Measurements from ENCODE around the gene CEP164. TPM values are rescaled to one million over a fixed set of nuclear protein-coding genes. Genes with fewer than 3 reads are reported as not detected.

CEP164 gene
- total RNA-seq, 1 donor from 2014 or later = 28.6 TPM

DNA sequence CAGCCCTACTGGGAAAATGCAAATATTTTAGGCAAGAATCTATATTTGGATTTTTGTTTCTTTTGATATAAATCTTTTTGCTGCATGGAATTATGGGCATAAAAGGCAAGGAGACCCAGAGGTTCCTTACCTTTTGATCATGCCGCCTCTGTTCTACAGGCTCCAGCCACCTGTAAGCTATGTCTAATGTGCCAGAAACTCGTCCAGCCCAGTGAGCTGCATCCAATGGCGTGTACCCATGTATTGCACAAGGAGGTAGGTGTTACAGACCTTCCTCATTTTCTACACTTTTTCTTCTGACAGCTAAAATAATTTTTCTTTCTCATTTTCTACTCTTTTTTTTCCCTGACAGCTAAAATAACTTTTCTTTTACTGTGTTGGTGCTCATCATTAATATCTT, 44.7 kb upstream of the CEP164 start:
- Mint-ChIP-seq H3K36me3 (ENCODE audit: low read depth, unreplicated experiment) (peaks cover 25% of the 10 kb centered on the region), H3K4me1 (ENCODE audit: unreplicated experiment) (peaks cover 4% of the 10 kb centered on the region), H3K27me3 (ENCODE audit: unreplicated experiment) (no peaks in the 10 kb centered on the region), H3K9me3 (ENCODE audit: unreplicated experiment) (no peaks in the 10 kb centered on the region), H3K4me3 (ENCODE audit: unreplicated experiment) (no peak overlapping the region), H3K27ac (ENCODE audit: unreplicated experiment) (no peak overlapping the region)
- TF ChIP-seq, protein P1, sequence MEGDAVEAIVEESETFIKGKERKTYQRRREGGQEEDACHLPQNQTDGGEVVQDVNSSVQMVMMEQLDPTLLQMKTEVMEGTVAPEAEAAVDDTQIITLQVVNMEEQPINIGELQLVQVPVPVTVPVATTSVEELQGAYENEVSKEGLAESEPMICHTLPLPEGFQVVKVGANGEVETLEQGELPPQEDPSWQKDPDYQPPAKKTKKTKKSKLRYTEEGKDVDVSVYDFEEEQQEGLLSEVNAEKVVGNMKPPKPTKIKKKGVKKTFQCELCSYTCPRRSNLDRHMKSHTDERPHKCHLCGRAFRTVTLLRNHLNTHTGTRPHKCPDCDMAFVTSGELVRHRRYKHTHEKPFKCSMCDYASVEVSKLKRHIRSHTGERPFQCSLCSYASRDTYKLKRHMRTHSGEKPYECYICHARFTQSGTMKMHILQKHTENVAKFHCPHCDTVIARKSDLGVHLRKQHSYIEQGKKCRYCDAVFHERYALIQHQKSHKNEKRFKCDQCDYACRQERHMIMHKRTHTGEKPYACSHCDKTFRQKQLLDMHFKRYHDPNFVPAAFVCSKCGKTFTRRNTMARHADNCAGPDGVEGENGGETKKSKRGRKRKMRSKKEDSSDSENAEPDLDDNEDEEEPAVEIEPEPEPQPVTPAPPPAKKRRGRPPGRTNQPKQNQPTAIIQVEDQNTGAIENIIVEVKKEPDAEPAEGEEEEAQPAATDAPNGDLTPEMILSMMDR (IDR thresholded peaks at IDR 0.05; ENCODE audit: unreplicated experiment) = no peak
- DNase-seq (ENCODE audit: low spot score) = no peak

DNA sequence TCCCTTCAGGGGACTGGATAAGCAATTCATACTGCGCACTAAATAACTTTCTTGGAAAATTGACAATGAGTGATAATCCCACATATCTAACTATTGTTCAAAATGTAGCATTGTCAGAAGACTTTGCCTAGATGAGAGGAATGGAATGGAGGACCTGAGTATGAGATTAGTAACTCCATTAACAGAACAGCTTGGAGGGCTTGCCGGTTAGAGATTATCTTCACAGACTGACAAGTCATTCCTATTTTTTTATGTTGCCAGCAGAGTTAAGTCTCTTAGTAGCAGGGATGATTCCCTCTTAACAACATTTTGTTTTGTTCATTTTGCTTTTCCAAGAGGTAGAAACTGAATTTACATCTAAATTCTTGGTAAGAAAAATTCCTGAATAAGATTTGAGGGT, 43.6 kb upstream of the CEP164 start:
- Mint-ChIP-seq H3K4me3 (ENCODE audit: unreplicated experiment) (no peak overlapping the region), H3K27me3 (ENCODE audit: unreplicated experiment) (no peaks in the 10 kb centered on the region), H3K36me3 (ENCODE audit: low read depth, unreplicated experiment) (peaks cover 36% of the 10 kb centered on the region), H3K27ac (ENCODE audit: unreplicated experiment) (no peak overlapping the region), H3K4me1 (ENCODE audit: unreplicated experiment) (peaks cover 4% of the 10 kb centered on the region), H3K9me3 (ENCODE audit: unreplicated experiment) (no peaks in the 10 kb centered on the region)
- TF ChIP-seq, protein P1 (IDR thresholded peaks at IDR 0.05; ENCODE audit: unreplicated experiment) = no peak
- DNase-seq (ENCODE audit: low spot score) = no peak

DNA sequence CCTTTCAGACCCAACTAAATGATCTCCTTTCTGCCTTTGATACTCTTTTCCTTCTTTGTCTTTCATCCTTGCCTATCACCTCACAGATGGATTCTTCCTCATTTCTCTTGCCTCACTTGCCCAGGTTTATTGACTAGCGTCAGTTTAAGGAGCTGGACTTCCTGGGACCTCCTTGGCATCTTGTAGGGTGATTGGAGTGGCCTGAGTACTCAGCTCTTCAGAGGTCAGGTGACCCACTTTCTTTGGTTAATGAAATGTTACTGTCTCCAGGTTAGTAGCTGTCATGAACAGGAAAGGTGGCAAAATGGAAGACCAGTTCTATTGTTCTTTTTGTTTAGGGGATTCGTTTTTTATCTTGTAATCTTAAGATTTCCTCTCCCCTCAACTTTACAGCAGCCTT, 41.1 kb upstream of the CEP164 start:
- Mint-ChIP-seq H3K27ac (ENCODE audit: unreplicated experiment) (no peak overlapping the region), H3K4me1 (ENCODE audit: unreplicated experiment) (peaks cover 4% of the 10 kb centered on the region), H3K36me3 (ENCODE audit: low read depth, unreplicated experiment) (peaks cover 31% of the 10 kb centered on the region), H3K27me3 (ENCODE audit: unreplicated experiment) (no peaks in the 10 kb centered on the region), H3K4me3 (ENCODE audit: unreplicated experiment) (no peak overlapping the region), H3K9me3 (ENCODE audit: unreplicated experiment) (no peaks in the 10 kb centered on the region)
- DNase-seq (ENCODE audit: low spot score) = no peak
- TF ChIP-seq, protein P1 (IDR thresholded peaks at IDR 0.05; ENCODE audit: unreplicated experiment) = no peak

- Mint-ChIP-seq H3K27ac (ENCODE audit: unreplicated experiment) (no peak overlapping the region), H3K4me1 (ENCODE audit: unreplicated experiment) (peaks cover 4% of the 10 kb centered on the region), H3K4me3 (ENCODE audit: unreplicated experiment) (no peak overlapping the region), H3K9me3 (ENCODE audit: unreplicated experiment) (no peaks in the 10 kb centered on the region), H3K36me3 (ENCODE audit: low read depth, unreplicated experiment) (peaks cover 26% of the 10 kb centered on the region), H3K27me3 (ENCODE audit: unreplicated experiment) (no peaks in the 10 kb centered on the region)
- no peak for DNase-seq (ENCODE audit: low spot score)
- TF ChIP-seq, protein P1 (IDR thresholded peaks at IDR 0.05; ENCODE audit: unreplicated experiment) = no peak
Measured at GRCh38 chr11:117287668-117288067, 40.0 kb upstream of the CEP164 start.

- H3K36me3 Mint-ChIP-seq (ENCODE audit: low read depth, unreplicated experiment) = peaks cover 36% of the 10 kb centered on the region
- peaks cover 2% of the 10 kb centered on the region for H3K27me3 Mint-ChIP-seq (ENCODE audit: unreplicated experiment)
- H3K4me3 Mint-ChIP-seq (ENCODE audit: unreplicated experiment) = no peak overlapping the region
- DNase-seq (ENCODE audit: low spot score) = no peak
- peaks cover 4% of the 10 kb centered on the region for H3K4me1 Mint-ChIP-seq (ENCODE audit: unreplicated experiment)
- peak overlapping the region; percentile 17 for H3K27ac Mint-ChIP-seq (ENCODE audit: unreplicated experiment)
- H3K9me3 Mint-ChIP-seq (ENCODE audit: unreplicated experiment) = no peaks in the 10 kb centered on the region
- TF ChIP-seq, protein P1 (IDR thresholded peaks at IDR 0.05; ENCODE audit: unreplicated experiment) = no peak
Measured at GRCh38 chr11:117289795-117290194, 37.9 kb upstream of the CEP164 start.
